Heart right ventricle (tissue), 16 donors: ENCODE results near the gene SRPK3. TPM values are rescaled to one million over a fixed set of nuclear protein-coding genes. Genes with fewer than 3 reads are reported as not detected.

ENCODE experiments used
- ATAC-seq, 8 donors: fragments of 200-7000 bp; cut with Tn5 transposase; one replicate each; pipeline ENCODE4 v1.9.1; 2020; ENCODE audit warnings: mild to moderate bottlenecking in 8 of 8, moderate library complexity in 8 of 8, moderate number of reproducible peaks in 1 of 8
- DNase-seq, 2 donors: peaks; one replicate each; pipeline ENCODE4 v3.0.0-alpha.2; 2020
- H3K27ac ChIP-seq, 10 donors: fragments of 200-600 bp; sonication (generic) in 2 of 10; one replicate each; pipeline versions ENCODE4 v1.5.0 to v1.8.0; 2020 to 2022; ENCODE audit warnings: mild to moderate bottlenecking in 3 of 10
- H3K27me3 ChIP-seq, 7 donors: fragments of 200-600 bp; one replicate each; pipeline ENCODE4 v1.8.0; 2021 to 2022; ENCODE audit warnings: mild to moderate bottlenecking in 2 of 7
- H3K36me3 ChIP-seq, 9 donors: fragments of 200-600 bp; sonication (generic) in 1 of 9; one replicate each; pipeline versions ENCODE4 v1.5.0 to v1.8.0; 2020 to 2022; ENCODE audit warnings: mild to moderate bottlenecking in 2 of 9
- H3K4me1 ChIP-seq, 9 donors: fragments of 200-600 bp; sonication (generic) in 1 of 9; one replicate each; pipeline versions ENCODE4 v1.5.0 to v1.8.0; 2020 to 2022; ENCODE audit warnings: mild to moderate bottlenecking in 4 of 9
- H3K4me3 ChIP-seq, 10 donors: fragments of 200-600 bp; sonication (generic) in 2 of 10; one replicate each; pipeline versions ENCODE4 v1.5.0 to v1.8.0; 2020 to 2022; ENCODE audit warnings: mild to moderate bottlenecking in 7 of 10, moderate library complexity in 2 of 10
- H3K9me3 ChIP-seq, 11 donors: fragments of 200-600 bp in 10 of 11; sonication (generic) in 2 of 11; one replicate each; pipeline versions ENCODE4 v1.5.0 to v1.8.0; 2013 to 2022; ENCODE audit warnings: mild to moderate bottlenecking in 2 of 11, control low read depth in 1 of 11, moderate library complexity in 1 of 11
- WGBS, 2 donors: extraction: QIAGEN DNeasy Blood & Tissue Kit; methylation state at CpG; one replicate each; pipeline ENCODE4 v1.1.7; 2013; ENCODE audit warnings: inconsistent platforms in 1 of 2; 5-methylcytosine and 5-hydroxymethylcytosine counted together
- intact Hi-C, 10 donors: fragments of 100-400 bp; cut with DNase I; formaldehyde crosslinking; loops; one replicate each; pipeline versions ENCODE4 v1.11.1 to v1.14.2; 2022
- polyA plus RNA-seq, 2 donors: library from polyadenylated mRNA; stranded (reverse); fragments of 200-250 nt; gene quantifications; one replicate each; pipeline ENCODE4 v1.2.3, GENCODE V29; 2013
- total RNA-seq, 10 donors: library from RNA; stranded (reverse); fragmentation: NEBNext Ultra II Directional in 3 of 10; extraction: Animal tissue kit (Norgen Biotek cat#: 25700) in 3 of 10; gene quantifications; one replicate each; pipeline versions ENCODE4 v1.2.1 to v1.2.4, GENCODE V29; 2021 to 2023
- TF ChIP-seq, protein P1 (sequence below), 9 donors: fragments of 200-600 bp; sonication (generic) in 2 of 9; IDR thresholded peaks; one replicate each; pipeline versions ENCODE4 v1.5.0 to v1.8.0; 2021 to 2022; ENCODE audit warnings: antibody characterized with exemption in 9 of 9, mild to moderate bottlenecking in 5 of 9, moderate library complexity in 1 of 9
- donor health status: Arrhythmogenic right ventricular cardiomyopathy.
- donor health status: ischemic (EF 13 %, LVEDD 7.1; RV severe dilation, severe dysfunction).
- donor health status: healthy with polysubstance abuse.
- donor health status: DM: no; HTN: yes; CAD: no.
- donor health status: DM: no; HTN: no; CAD: no.
- donor health status: ischemic (EF 25% LVEDD 6.9; RV normal size, moderate dysfunction).
- donor health status: ischemic (EF 25% LVEDD 5.7; RV mildly dilated, moderate dysfunction).
- donor health status: healthy.
- donor health status: DM: yes; HTN: yes; CAD: no.
- donor health status: Ischemic cardiomyopathy.
- donor health status: ischemic (EF 35%, LVEDD 5.7; RV mildly dilated, moderate dysfunction).
- donor health status: nonischemic (EF 11% LVEDD 7.7; RV severe dilation, severe dysfunction).
- donor health status: DM: yes; HTN: yes; CAD: no.
- donor health status: PGD.
- donor health status: ischemic (EF 29% LVEDD 5.4; RV normal size, mild dysfunction).
- donor health status: nonischemic (EF 23%, LVEDD 6.1; RV moderate dilation, normal function).

SRPK3 gene
- total and polyA plus RNA-seq, 12 donors: 9.9 to 52.7 (median 44.8) TPM

- intact Hi-C loops: no loop called here
- Histone ChIP-seq H3K36me3 (peaks cover 0 to 68% (median 0%) of the 10 kb centered on the region in 9 donors), H3K4me3 (no peak overlapping the region), H3K4me1 (peaks cover 0 to 17% (median 3%) of the 10 kb centered on the region in 9 donors), H3K27me3 (peaks cover 0 to 11% (median 0%) of the 10 kb centered on the region in 7 donors), H3K27ac (no peak overlapping the region), H3K9me3 (no peaks in the 10 kb centered on the region)
- TF ChIP-seq, protein P1, sequence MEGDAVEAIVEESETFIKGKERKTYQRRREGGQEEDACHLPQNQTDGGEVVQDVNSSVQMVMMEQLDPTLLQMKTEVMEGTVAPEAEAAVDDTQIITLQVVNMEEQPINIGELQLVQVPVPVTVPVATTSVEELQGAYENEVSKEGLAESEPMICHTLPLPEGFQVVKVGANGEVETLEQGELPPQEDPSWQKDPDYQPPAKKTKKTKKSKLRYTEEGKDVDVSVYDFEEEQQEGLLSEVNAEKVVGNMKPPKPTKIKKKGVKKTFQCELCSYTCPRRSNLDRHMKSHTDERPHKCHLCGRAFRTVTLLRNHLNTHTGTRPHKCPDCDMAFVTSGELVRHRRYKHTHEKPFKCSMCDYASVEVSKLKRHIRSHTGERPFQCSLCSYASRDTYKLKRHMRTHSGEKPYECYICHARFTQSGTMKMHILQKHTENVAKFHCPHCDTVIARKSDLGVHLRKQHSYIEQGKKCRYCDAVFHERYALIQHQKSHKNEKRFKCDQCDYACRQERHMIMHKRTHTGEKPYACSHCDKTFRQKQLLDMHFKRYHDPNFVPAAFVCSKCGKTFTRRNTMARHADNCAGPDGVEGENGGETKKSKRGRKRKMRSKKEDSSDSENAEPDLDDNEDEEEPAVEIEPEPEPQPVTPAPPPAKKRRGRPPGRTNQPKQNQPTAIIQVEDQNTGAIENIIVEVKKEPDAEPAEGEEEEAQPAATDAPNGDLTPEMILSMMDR (IDR thresholded peaks at IDR 0.05): no peak
- WGBS, 2 donors: 80 to 82% methylated on average over 6 to 15 of the region's 15 CpGs
- DNase-seq (no peak), ATAC-seq (no peak)
These were observed 5.8 kb downstream of the SRPK3 start for GRCh38 chrX:153786669-153787068.

DNA sequence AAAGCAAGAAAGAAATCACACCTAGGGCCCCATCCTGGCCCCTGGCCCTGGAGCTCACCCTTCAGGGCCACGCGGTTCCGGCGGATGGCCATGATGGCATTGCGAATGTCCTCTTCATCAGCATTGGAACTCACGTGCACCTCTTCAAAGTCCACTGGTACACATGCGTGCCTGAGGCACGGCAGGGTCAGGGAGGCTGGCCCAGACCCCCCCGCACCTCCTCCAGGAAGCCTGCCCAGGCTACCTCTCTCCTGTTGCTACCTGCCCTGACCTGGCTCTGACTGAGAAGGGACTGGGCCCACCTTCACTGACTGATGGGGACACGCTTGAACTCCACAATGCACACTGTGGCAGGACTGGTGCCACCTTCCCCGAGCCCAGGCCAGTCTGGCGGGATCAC, 8.8 kb downstream of the SRPK3 start:
- DNase-seq (no peak), ATAC-seq (no peak)
- intact Hi-C loops: loop anchor here in 4 of 10 donors (10.0 kb wide), 2 partner anchors 135 to 155 kb away; partner anchors contain the start of genes ARHGAP4 (in 3 of the 4) and RENBP (in 1 of the 4)
- peaks cover 0 to 9% (median 0%) of the 10 kb centered on the region in 11 donors for H3K9me3 ChIP-seq
- H3K4me1 ChIP-seq: peaks cover 0 to 28% (median 16%) of the 10 kb centered on the region in 9 donors
- H3K27ac ChIP-seq: no peak overlapping the region
- TF ChIP-seq, protein P1 (IDR thresholded peaks at IDR 0.05): no peak
- H3K36me3 ChIP-seq: peaks cover 0 to 59% (median 0%) of the 10 kb centered on the region in 9 donors
- 94 to 96% methylated on average over 12 of the region's 12 CpGs for WGBS, 2 donors
- no peaks in the 10 kb centered on the region for H3K27me3 ChIP-seq
- no peak overlapping the region for H3K4me3 ChIP-seq

GRCh38 chrX:153791104-153791852, 10.4 kb downstream of the SRPK3 start:
- DNase-seq (no peak), ATAC-seq (no peak)
- TF ChIP-seq, protein P1 (IDR thresholded peaks at IDR 0.05): no peak
- Histone ChIP-seq H3K4me1 (peaks cover 0 to 41% (median 24%) of the 10 kb centered on the region in 9 donors), H3K27me3 (no peaks in the 10 kb centered on the region), H3K27ac (no peak overlapping the region), H3K36me3 (peaks cover 0 to 47% (median 0%) of the 10 kb centered on the region in 9 donors), H3K4me3 (no peak overlapping the region), H3K9me3 (peaks cover 0 to 13% (median 0%) of the 10 kb centered on the region in 11 donors)
- intact Hi-C loops: loop anchor here in 4 of 10 donors (10.0 kb wide), 2 partner anchors 134 to 154 kb away; partner anchors contain the start of genes ARHGAP4 (in 3 of the 4) and RENBP (in 1 of the 4)
- 77 to 82% methylated on average over 17 of the region's 17 CpGs for WGBS, 2 donors

GRCh38 chrX:153792368-153792767, 11.5 kb downstream of the SRPK3 start:
- no peak for ATAC-seq
- intact Hi-C loops: loop anchor here in 4 of 10 donors (10.0 kb wide), 2 partner anchors 132 to 152 kb away; partner anchors contain the start of genes ARHGAP4 (in 3 of the 4) and RENBP (in 1 of the 4)
- TF ChIP-seq, protein P1 (IDR thresholded peaks at IDR 0.05): no peak
- Histone ChIP-seq H3K36me3 (peaks cover 0 to 47% (median 0%) of the 10 kb centered on the region in 9 donors), H3K4me3 (peak overlapping the region in 1 of 10 donors; percentile 80), H3K4me1 (peaks cover 0 to 44% (median 26%) of the 10 kb centered on the region in 9 donors), H3K9me3 (peaks cover 0 to 17% (median 0%) of the 10 kb centered on the region in 11 donors), H3K27me3 (no peaks in the 10 kb centered on the region), H3K27ac (no peak overlapping the region)
- WGBS, 2 donors: 77 to 87% methylated on average over 6 of the region's 6 CpGs
- DNase-seq: no peak
